ENCODE measurements around the gene PCDHGA10.
"Not testable (repeated sequence)": the region's sequence is repeated elsewhere in the genome, so short reads cannot be mapped to it uniquely, and the experiment has no call there.

Gene PCDHGA10

GRCh38 chr5:141422742-141423291 is 10.0 kb downstream of the PCDHGA10 start:
- no peak for DNase-seq

- DNase-seq, result no peak
Measured at GRCh38 chr5:141427783-141428426, 15.1 kb downstream of the PCDHGA10 start.

GRCh38 chr5:141430332-141431113 is 17.7 kb downstream of the PCDHGA10 start, which contains the start of gene PCDHGA12:
PCDHGA12 (plus strand) TSS chr5:141430507; CDS start chr5:141430760, 253 bp downstream.
- peak; percentile 83 to 91 for DNase-seq

- no peak for DNase-seq
Measured at GRCh38 chr5:141431286-141431685, 18.5 kb downstream of the PCDHGA10 start.

- not testable (repeated sequence) for DNase-seq
Measured at GRCh38 chr5:141432308-141432707, 19.5 kb downstream of the PCDHGA10 start.

GRCh38 chr5:141432726-141433125 is 19.9 kb downstream of the PCDHGA10 start:
- not testable (repeated sequence) for DNase-seq

- no peak for DNase-seq
Measured at GRCh38 chr5:141434006-141434405, 21.2 kb downstream of the PCDHGA10 start.

GRCh38 chr5:141437221-141437620 is 24.4 kb downstream of the PCDHGA10 start:
- DNase-seq, result no peak

GRCh38 chr5:141439411-141440141 is 26.8 kb downstream of the PCDHGA10 start:
- peak; percentile 77 to 80 for DNase-seq

- no peak for DNase-seq
Measured at GRCh38 chr5:141440341-141440740, 27.6 kb downstream of the PCDHGA10 start.

GRCh38 chr5:141441571-141442170 is 28.9 kb downstream of the PCDHGA10 start:
- no peak for DNase-seq

- DNase-seq, result no peak
Measured at GRCh38 chr5:141465351-141465750, 52.6 kb downstream of the PCDHGA10 start.
